COR-L47 (cell line): Measurements from ENCODE around the gene ITSN1.

Experiments used
- DNase-seq: peaks from one replicate; lab custom pipeline; 2025; lab: John Stamatoyannopoulos, UW

The ITSN1 gene

GRCh38 chr21:33732038-33732437 is 89.7 kb downstream of the ITSN1 start:
- no peak for DNase-seq

- no peak for DNase-seq
Measured at GRCh38 chr21:33733601-33734000, 91.3 kb downstream of the ITSN1 start.

DNA sequence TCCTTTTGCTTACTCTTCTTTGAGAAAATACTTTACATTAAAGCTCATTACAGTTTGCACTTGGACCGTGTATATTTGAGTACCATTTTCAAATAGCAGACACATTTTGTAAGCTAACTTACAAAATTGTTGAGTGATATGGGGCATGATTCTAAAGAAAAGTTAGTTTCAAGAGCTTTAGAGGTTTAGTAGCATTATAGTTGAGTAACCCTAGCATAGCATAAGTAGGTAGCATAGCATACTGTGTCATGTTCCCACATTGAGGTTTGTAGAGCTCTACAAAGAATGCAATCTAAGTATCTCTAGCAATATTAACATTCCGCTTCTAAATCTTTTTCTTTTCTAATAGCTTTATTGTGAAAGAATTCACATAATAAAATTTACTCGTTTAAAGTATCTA is 92.0 kb downstream of the ITSN1 start:
- DNase-seq: no peak

DNA sequence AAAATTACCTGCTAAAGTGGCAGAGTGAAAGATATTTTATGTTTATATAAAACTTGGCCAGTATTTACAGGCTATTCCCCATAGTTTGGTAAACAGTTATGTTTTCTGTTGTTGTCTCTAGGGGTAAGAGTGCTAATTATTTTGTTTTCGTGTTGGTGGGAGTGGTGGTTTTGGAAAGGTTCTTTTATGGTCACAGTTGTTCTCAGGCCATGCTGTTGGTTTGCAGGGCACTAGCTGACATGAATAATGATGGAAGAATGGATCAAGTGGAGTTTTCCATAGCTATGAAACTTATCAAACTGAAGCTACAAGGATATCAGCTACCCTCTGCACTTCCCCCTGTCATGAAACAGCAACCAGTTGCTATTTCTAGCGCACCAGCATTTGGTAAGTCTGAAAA is 92.5 kb downstream of the ITSN1 start:
- no peak for DNase-seq

- no peak for DNase-seq
Measured at GRCh38 chr21:33736569-33736968, 94.3 kb downstream of the ITSN1 start.

- DNase-seq: no peak
Measured at GRCh38 chr21:33739701-33740100, 97.4 kb downstream of the ITSN1 start.

- DNase-seq: no peak
Measured at GRCh38 chr21:33747420-33747819, 105.1 kb downstream of the ITSN1 start.

GRCh38 chr21:33748903-33749302 is 106.6 kb downstream of the ITSN1 start:
- no peak for DNase-seq

DNA sequence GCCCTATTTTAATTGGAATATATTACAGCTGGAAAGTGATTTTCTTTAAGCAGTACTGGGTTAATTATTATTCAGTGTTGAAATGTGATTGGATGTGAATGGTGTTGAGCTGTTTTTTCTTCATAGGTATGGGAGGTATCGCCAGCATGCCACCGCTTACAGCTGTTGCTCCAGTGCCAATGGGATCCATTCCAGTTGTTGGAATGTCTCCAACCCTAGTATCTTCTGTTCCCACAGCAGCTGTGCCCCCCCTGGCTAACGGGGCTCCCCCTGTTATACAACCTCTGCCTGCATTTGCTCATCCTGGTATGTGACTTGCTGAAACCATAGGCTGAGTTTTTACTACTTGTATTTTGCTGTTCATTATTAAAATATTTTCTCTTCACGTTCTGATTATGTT is 107.7 kb downstream of the ITSN1 start:
- DNase-seq: no peak

DNA sequence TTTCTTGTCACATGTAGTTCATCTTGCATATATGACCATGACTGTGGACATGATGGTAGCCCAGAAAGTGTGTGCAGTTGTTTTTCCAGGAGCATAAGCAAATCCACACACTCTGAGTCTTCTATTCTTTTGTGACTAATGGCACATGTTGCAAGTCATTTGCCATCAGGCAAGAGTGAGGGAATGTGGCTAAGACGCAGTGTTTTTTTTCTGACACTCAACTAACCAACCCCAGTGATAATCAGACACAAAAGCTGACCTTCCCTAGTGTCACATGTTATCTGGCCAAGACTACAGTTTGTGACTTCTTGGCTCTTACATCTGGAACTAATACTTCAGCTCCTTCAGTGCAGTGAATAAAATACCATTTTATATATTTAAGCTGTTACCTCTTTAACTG is 108.8 kb downstream of the ITSN1 start:
- no peak for DNase-seq

DNA sequence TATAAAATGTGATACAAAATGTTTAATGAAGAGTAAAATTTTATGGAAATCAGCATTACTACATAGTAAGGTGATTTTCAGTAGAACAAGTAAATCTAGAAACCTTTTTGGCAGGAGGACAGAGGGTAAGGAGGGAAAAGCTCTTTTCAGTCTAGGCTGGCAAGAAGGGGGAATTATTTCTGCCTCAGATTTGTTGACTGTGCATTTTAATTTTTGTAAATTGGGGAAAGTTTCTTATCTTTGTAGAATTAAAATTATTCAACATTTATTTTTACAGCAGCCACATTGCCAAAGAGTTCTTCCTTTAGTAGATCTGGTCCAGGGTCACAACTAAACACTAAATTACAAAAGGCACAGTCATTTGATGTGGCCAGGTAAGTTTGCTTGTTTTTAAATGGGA is 109.2 kb downstream of the ITSN1 start:
- no peak for DNase-seq

GRCh38 chr21:33752260-33752659 is 110.0 kb downstream of the ITSN1 start:
- no peak for DNase-seq

DNA sequence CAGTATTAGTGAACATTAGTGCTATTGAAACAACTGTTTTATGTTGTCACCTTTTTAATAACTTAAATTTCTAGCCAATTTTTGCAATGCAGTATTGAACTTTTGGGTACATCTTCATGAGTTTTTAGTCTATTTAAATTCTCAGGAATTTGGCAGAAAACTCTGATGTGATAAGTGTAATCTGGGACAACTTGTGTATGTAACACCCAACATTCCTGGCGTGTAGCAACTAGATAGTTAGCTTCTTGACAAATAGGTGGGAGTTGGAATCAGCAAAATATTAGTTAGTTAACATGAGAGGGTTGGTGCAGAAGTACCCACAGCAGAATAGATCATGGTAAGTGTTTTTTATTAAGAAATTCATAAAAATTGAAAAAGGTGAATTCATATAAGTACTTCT is 111.6 kb downstream of the ITSN1 start:
- DNase-seq: no peak

GRCh38 chr21:33754481-33754880 is 112.2 kb downstream of the ITSN1 start:
- DNase-seq: no peak

GRCh38 chr21:33755354-33755753 is 113.1 kb downstream of the ITSN1 start:
- DNase-seq: no peak

GRCh38 chr21:33760641-33761440 is 118.5 kb downstream of the ITSN1 start:
- no peak for DNase-seq

DNA sequence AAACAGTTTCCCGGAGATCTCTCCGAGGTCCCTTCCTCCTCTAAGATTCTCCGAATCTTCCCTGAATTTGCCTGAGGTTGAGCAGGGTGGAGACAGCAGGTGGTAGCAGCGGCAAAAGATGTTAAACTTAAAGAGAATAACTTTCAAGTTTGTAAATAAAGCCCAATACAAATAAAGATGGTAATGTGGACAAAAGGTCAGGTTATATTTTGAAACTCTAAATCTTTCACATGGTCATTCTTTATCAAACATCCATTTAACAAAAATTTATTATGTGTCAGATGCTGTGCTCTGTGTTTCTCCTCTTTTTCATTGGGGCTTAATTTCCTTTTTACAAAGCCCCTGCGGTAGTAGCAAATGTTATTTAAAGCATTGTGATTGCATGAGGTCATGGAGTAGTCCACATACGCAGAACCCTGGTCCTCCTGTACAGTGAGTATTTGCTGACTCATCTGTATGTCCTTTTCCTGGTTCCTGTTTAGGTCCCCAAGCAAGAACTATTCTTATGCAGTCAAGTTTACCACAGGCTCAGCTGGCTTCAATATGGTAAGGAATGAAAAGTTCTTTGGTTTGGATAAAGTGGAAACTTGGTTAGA is 119.2 kb downstream of the ITSN1 start:
- no peak for DNase-seq

- no peak for DNase-seq
Measured at GRCh38 chr21:33762803-33763581, 120.7 kb downstream of the ITSN1 start.

DNA sequence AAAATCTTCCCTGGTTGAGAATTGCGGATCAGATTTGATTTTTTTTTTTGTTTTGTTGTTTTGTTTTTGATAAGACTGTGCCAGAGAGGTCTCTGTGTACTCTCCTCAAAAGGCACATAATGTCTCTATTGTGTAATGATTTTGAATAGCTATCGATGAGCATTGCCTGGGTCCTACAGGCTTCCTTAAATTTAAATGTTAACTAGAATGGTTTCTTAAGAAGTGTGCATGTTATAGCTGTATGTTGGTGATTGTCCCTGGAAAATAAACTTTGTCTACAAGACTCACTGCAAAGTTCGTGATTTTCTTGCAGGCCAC is 121.2 kb downstream of the ITSN1 start:
- no peak for DNase-seq

DNA sequence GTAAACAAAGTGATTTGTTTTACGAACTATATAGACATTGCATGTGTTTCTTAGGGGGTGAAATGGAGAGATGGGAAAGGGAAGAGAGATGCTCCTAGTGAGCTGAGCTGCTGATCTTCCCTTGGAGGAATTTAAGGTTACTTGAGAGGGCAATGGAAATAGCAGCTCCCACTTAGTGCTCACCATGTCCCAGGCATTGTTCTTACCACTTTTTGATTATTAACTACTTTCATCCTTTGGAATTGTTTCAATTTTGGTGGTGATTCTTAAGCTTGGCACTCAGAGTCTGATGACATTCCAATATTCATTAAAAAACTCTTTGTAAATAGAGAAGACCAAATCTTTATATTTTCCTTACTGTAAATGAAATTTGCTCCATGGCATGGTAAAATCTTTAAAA is 124.9 kb downstream of the ITSN1 start:
- no peak for DNase-seq

GRCh38 chr21:33767960-33768359 is 125.7 kb downstream of the ITSN1 start:
- DNase-seq: no peak

- no peak for DNase-seq
Measured at GRCh38 chr21:33769057-33769456, 126.8 kb downstream of the ITSN1 start.

- DNase-seq: no peak
Measured at GRCh38 chr21:33770542-33770941, 128.2 kb downstream of the ITSN1 start.
